Skeletal muscle satellite cell (primary cell): Measurements from ENCODE around the gene TNRC6A.
"Not testable (repeated sequence)": the region's sequence is repeated elsewhere in the genome, so short reads cannot be mapped to it uniquely, and the experiment has no call there.

Source experiments
- H3K27me3 ChIP-seq: 2 replicates; pipeline ENCODE4 v1.7.0; 2013; ENCODE audit warnings: low read length; ENCODE audit not compliant: control insufficient read depth, insufficient read depth
- H3K36me3 ChIP-seq: 2 replicates; pipeline ENCODE4 v1.7.0; 2013; ENCODE audit warnings: mild to moderate bottlenecking, control low read depth, low read length; ENCODE audit not compliant: insufficient read depth
- H3K4me1 ChIP-seq: 2 replicates; pipeline ENCODE4 v1.7.0; 2013; ENCODE audit warnings: low read length; ENCODE audit not compliant: control insufficient read depth, insufficient read depth
- H3K4me2 ChIP-seq: 2 replicates; pipeline ENCODE4 v1.7.0; 2013; ENCODE audit warnings: mild to moderate bottlenecking, low read length
- H3K4me3 ChIP-seq: 2 replicates; pipeline ENCODE4 v1.7.0; 2013; ENCODE audit warnings: low read length
- H3K9ac ChIP-seq: 2 replicates; pipeline ENCODE4 v1.7.0; 2013; ENCODE audit warnings: mild to moderate bottlenecking, low read depth, low read length, moderate library complexity
- H3K9me3 ChIP-seq: replicated peaks from 2 replicates; pipeline ENCODE4 v1.7.0; 2013; ENCODE audit warnings: mild to moderate bottlenecking, control low read depth, low read length

The TNRC6A gene

DNA sequence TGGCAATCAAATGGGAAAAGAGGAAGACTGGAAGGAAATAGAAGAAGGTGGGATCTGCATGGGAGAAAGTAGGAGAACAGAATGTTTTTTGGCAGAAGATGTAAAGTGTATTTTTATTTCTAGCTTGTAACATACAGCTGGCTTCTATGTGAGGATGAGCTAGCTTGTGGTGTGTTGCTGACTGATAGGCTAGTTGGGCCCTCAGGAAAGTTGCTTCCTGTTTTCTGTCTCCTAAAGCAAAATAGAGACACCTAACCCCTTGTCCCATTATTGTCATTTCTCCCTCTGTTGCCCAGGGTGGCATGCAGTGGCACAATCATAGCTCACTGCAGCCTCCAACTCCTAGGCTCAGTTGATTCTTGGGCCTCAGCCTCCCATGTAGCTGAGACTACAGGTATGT is 15.9 kb downstream of the TNRC6A start:
- Histone ChIP-seq H3K4me2 (no peak overlapping the region), H3K27me3 (no peaks in the 10 kb centered on the region), H3K4me3 (no peak overlapping the region), H3K9ac (no peak overlapping the region), H3K4me1 (peaks cover 27% of the 10 kb centered on the region), H3K9me3 (no peaks in the 10 kb centered on the region), H3K36me3 (peaks cover 9% of the 10 kb centered on the region)

DNA sequence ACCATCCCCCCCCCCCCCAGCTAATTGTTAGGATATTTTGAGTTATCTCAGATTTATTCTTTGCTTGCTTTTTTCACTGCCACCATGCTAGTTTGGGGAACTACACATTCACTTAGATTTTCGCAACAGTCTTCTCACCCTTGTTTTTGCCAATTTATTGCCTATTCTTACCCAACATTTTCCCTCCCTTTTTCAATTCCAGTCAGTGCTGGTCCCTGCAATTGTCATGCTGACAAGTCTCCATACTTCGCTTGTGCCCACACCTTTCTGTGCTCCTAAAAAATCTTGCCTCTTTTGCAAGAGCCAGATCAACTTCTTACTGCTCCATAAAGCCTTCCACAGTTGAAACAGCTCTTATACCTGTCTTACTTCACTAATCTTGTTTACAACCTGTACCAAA is 16.3 kb downstream of the TNRC6A start:
- H3K36me3 ChIP-seq: peaks cover 9% of the 10 kb centered on the region
- no peak overlapping the region for H3K4me3 ChIP-seq
- no peak overlapping the region for H3K4me2 ChIP-seq
- peaks cover 27% of the 10 kb centered on the region for H3K4me1 ChIP-seq
- H3K27me3 ChIP-seq: no peaks in the 10 kb centered on the region
- no peak overlapping the region for H3K9ac ChIP-seq
- no peaks in the 10 kb centered on the region for H3K9me3 ChIP-seq

- no peaks in the 10 kb centered on the region for H3K9me3 ChIP-seq
- peaks cover 9% of the 10 kb centered on the region for H3K36me3 ChIP-seq
- H3K4me3 ChIP-seq: no peak overlapping the region
- H3K27me3 ChIP-seq: no peaks in the 10 kb centered on the region
- peaks cover 27% of the 10 kb centered on the region for H3K4me1 ChIP-seq
- peak overlapping the region; percentile 30 for H3K9ac ChIP-seq
- H3K4me2 ChIP-seq: peak overlapping the region; percentile 46
These were observed 18.0 kb downstream of the TNRC6A start for GRCh38 chr16:24747441-24747840.

GRCh38 chr16:24748242-24748641 is 18.8 kb downstream of the TNRC6A start:
- H3K4me1 ChIP-seq: peaks cover 27% of the 10 kb centered on the region
- peak overlapping the region; percentile 46 for H3K4me2 ChIP-seq
- H3K27me3 ChIP-seq: no peaks in the 10 kb centered on the region
- peaks cover 9% of the 10 kb centered on the region for H3K36me3 ChIP-seq
- peak overlapping the region; percentile 22 for H3K4me3 ChIP-seq
- H3K9ac ChIP-seq: peak overlapping the region; percentile 30
- H3K9me3 ChIP-seq: no peaks in the 10 kb centered on the region

- H3K27me3 ChIP-seq: no peaks in the 10 kb centered on the region
- no peak overlapping the region for H3K9ac ChIP-seq
- H3K36me3 ChIP-seq: peaks cover 6% of the 10 kb centered on the region
- H3K9me3 ChIP-seq: no peaks in the 10 kb centered on the region
- H3K4me1 ChIP-seq: peaks cover 27% of the 10 kb centered on the region
- H3K4me2 ChIP-seq: no peak overlapping the region
- no peak overlapping the region for H3K4me3 ChIP-seq
These were observed 19.9 kb downstream of the TNRC6A start for GRCh38 chr16:24749310-24749709.

DNA sequence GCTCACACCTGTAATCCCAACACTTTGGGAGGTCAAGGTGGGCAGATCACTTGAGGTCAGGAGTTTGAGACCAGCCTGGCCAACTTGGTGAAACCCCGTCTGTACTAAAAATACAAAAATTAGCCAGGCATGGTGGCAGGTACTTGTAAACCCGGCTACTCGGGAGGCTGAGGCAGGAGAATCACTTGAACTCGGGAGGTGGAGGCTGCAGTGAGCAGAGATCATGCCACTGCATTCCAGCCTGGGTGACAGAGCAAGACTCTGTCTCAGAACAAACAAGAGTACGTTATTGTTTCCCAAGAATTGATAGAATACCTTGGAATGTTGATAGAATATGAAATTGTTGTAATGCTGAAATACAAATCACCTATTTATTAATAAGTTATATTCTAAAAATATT is 20.4 kb downstream of the TNRC6A start:
- not testable (repeated sequence) for H3K9me3 ChIP-seq, H3K9ac ChIP-seq, H3K4me2 ChIP-seq, H3K27me3 ChIP-seq, H3K4me3 ChIP-seq, H3K36me3 ChIP-seq
- H3K4me1 ChIP-seq: peaks cover 27% of the 10 kb centered on the region

- Histone ChIP-seq H3K9me3 (no peaks in the 10 kb centered on the region), H3K4me3 (no peak overlapping the region), H3K4me1 (peaks cover 12% of the 10 kb centered on the region), H3K27me3 (no peaks in the 10 kb centered on the region), H3K9ac (no peak overlapping the region), H3K36me3 (peaks cover 2% of the 10 kb centered on the region), H3K4me2 (no peak overlapping the region)
These were observed 23.5 kb downstream of the TNRC6A start for GRCh38 chr16:24753000-24753399.

DNA sequence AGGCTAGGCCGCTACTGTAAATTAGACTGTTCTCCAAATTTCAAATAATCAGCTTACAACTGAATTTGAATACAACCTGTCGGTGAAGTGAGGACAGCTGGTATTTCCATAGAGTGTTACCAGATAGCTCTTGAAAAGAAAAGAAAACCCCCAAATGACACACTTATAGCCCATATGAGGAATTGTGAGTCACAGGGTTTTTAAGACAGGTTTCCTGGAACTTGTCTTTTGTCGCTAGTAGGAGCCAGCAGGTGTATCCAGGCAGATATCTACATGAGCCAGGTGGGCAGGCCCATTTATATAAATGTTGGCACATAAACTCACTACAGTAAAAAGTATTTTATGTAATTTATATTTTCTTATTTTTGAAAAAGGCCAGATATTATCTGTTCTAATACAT is 24.0 kb downstream of the TNRC6A start:
- no peaks in the 10 kb centered on the region for H3K9me3 ChIP-seq
- H3K36me3 ChIP-seq: peaks cover 3% of the 10 kb centered on the region
- H3K4me1 ChIP-seq: peaks cover 9% of the 10 kb centered on the region
- no peak overlapping the region for H3K4me2 ChIP-seq
- no peak overlapping the region for H3K4me3 ChIP-seq
- no peak overlapping the region for H3K9ac ChIP-seq
- no peaks in the 10 kb centered on the region for H3K27me3 ChIP-seq

DNA sequence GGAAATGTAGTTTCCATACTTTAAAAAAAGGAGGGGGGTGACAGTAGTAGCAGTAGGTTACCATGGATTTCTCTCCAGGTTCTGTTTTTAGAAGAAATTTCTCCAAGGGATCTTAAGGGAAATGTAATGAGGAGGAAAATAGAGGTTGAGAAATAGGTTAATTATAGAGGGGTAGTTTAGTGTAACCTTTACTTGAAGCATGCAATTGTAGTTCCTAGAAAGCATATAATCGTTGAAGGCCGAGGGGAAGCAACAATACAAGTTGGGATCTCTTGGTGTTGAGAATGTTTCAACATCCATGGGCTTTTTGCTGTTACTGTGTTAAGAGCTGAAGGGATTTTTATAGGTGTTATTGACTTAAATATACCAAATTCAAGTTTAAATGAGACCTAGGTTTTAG is 25.1 kb downstream of the TNRC6A start:
- H3K36me3 ChIP-seq: peaks cover 11% of the 10 kb centered on the region
- H3K4me1 ChIP-seq: no peaks in the 10 kb centered on the region
- no peak overlapping the region for H3K4me2 ChIP-seq
- no peak overlapping the region for H3K9ac ChIP-seq
- no peaks in the 10 kb centered on the region for H3K9me3 ChIP-seq
- H3K27me3 ChIP-seq: no peaks in the 10 kb centered on the region
- no peak overlapping the region for H3K4me3 ChIP-seq

DNA sequence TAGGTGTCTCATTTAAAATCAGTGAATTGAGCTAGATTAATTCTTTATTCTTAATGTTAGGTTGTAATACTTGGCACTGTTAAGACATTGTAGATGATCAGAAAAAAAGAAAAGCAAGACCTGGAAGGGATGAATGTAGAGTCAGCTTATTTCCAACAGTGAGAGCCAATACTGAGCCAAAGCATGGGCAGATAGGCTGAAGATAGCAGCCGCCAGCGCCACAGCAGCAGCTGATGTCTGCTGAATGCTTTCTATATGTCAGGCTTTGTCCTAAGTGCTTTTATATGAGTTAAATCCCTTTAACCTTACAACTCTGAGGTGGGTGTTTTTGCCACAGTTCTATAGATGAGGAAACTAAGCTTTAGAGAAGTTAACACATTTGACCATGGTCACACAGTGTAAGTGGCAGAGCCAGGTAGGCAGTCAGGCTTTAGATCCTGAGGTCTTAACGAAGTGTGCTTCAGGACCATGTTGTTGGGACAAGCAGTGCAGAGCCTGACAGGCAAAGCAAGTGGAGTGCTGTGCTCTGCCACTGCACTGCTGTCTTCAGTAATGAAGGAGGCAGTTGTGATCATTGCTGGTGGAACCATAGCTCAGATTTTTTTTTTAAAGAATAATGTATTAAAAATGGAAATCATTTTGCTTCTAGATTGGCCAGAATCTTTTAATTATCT is 25.9 kb downstream of the TNRC6A start:
- Histone ChIP-seq H3K9ac (no peak overlapping the region), H3K27me3 (no peaks in the 10 kb centered on the region), H3K9me3 (no peaks in the 10 kb centered on the region), H3K4me2 (no peak overlapping the region), H3K4me3 (no peak overlapping the region), H3K36me3 (peaks cover 11% of the 10 kb centered on the region), H3K4me1 (no peaks in the 10 kb centered on the region)

- Histone ChIP-seq H3K9ac (no peak overlapping the region), H3K4me2 (no peak overlapping the region), H3K9me3 (no peaks in the 10 kb centered on the region), H3K4me1 (peaks cover 6% of the 10 kb centered on the region), H3K27me3 (no peaks in the 10 kb centered on the region), H3K36me3 (peaks cover 39% of the 10 kb centered on the region), H3K4me3 (no peak overlapping the region)
These were observed 28.9 kb downstream of the TNRC6A start for GRCh38 chr16:24758373-24758772.

- Histone ChIP-seq H3K9ac (no peak overlapping the region), H3K4me3 (no peak overlapping the region), H3K9me3 (no peaks in the 10 kb centered on the region), H3K36me3 (peaks cover 45% of the 10 kb centered on the region), H3K4me2 (no peak overlapping the region), H3K4me1 (peaks cover 9% of the 10 kb centered on the region), H3K27me3 (no peaks in the 10 kb centered on the region)
These were observed 29.6 kb downstream of the TNRC6A start for GRCh38 chr16:24759006-24759405.
